GM10847 (cell line): Measurements from ENCODE around the gene TMEM88.
A peak's percentile ranks its signal among the peaks of the same experiment; 100 is the strongest.

Experiments used
- POLR2A ChIP-seq: IDR thresholded peaks from 2 replicates; pipeline ENCODE4 v1.6.1; 2011; ENCODE audit not compliant: insufficient read length; ENCODE audit errors: extremely low read depth

TMEM88 gene

DNA sequence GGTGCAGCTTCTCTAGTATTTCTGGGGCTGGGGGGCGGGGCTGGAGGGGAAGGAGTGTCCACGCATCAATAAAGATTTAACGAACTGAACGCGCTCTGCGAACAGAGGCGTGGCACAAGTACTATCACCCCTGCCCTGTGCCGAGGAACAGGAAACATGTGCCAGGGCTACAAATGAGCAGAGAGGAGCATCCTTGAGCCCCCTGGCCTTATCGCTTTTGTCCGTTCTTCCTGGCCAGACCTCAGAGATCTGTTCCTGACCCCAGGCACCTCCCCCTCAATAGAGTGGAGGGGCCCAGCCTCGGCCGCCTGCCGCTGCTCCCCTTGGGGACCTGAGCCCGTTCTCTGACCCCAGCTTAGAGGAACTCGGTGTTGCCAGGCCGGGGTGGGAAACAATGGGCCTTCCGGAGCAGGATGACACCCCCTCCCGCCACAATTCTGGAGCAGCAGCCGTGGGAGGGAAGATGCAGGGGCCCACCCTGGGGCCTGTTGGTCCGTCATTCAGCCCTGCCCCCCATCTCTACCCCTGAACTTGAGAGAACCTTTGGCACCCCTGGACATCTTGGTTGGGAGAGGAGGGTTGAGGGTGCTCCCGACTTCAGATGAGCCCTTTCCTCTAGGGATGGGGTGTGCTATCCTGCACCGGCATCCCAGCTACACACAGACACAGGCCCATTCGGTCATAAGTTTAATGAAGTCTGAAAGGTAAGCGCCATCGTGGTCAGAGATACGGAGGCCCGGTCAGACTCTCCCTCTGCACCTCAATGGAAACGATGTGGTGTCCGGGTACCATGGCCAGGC lies 1.3 kb downstream of the TMEM88 start:
- no peak for TF ChIP-seq POLR2A

GRCh38 chr17:7856811-7857712 lies 2.2 kb downstream of the TMEM88 start, which contains the start of gene NAA38:
NAA38 (minus strand) TSS chr17:7857559; CDS start chr17:7857463, 96 bp downstream.
- TF ChIP-seq POLR2A = peak; percentile 29

GRCh38 chr17:7857713-7858521 lies 3.1 kb downstream of the TMEM88 start, which contains the start of gene CYB5D1:
CYB5D1 (plus strand) TSS chr17:7858003; CDS start chr17:7858135, 132 bp downstream.
- TF ChIP-seq POLR2A = no peak

DNA sequence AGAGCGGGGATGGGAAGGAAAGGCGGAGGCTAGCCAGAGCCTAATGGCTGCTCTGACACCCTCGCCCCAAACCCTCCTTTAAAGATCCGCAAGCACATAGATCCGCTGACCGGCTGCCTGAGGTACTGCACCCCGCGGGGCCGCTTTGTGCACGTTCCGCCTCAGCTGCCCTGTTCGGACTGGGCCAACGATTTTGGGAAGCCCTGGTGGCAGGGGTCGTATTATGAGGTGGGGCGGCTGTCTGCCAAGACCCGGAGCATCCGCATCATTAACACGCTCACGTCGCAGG lies 3.6 kb downstream of the TMEM88 start:
- no peak for TF ChIP-seq POLR2A

DNA sequence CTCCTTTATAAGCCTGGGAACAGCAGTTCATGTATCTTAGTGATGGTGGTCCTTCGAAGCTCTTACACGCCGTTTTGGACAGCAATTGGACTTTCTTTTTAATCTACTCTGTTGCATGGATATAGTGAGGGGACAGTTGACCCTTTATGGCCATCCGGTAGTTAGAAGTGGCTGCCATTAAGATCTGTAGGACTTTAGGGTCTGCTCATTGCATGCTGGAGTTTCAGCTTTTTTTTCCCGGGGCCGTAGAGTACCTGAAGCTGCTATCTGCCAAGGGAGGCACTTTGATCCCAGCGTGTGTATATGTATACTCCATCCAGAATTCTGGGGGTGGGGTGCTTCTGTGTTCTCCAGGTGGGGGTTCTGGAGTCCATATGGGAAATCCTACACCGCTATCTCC lies 4.2 kb downstream of the TMEM88 start:
- no peak for TF ChIP-seq POLR2A

- no peak for TF ChIP-seq POLR2A
Measured at GRCh38 chr17:7862692-7863437, 8.0 kb downstream of the TMEM88 start.

GRCh38 chr17:7864995-7865650 lies 10.3 kb downstream of the TMEM88 start:
- no peak for TF ChIP-seq POLR2A

GRCh38 chr17:7867881-7868329 lies 13.0 kb downstream of the TMEM88 start:
- no peak for TF ChIP-seq POLR2A

DNA sequence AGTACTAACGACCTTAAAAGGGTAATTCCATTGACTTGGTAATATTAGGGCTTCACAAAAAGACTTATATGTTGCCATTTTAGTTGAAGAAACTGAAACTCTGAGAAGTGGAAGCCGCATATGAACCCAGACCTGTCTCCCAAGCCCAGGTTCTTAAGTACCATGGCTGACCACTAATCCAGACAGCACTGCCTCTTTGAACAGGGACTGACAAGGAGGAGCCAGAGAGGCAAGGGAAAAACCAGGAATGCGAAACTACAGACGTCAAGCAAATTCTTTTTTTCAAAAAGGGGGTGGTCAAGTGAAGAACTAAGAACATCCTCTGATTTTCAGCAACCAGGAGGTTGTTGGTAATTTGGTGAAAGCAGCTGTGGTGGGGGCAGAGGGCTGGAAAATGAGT lies 18.2 kb downstream of the TMEM88 start:
- no peak for TF ChIP-seq POLR2A

DNA sequence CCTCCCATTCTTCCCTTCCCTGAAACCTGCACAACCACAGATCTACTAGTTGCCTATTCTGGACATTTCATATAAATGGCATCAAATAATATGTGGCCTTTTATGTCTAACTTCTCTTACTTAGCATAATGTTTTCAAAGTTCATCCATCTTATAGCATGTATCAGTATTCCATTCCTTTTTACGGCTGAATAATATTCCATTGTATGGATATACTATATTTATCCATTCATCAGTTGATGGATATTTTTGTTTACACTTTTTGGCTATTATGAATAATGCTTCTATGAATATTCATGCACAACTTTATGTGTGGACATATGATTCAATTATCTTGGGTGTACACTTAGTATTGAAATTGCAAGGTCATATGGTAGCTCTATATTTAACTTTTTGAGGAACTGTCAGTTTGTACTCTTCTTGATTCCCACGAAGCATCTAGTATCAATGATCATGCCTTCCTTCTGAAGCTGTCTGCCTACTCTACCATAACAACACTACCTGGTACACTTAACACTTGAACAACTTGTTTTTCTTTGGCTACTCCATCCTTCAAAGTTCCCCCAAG lies 21.0 kb downstream of the TMEM88 start:
- no peak for TF ChIP-seq POLR2A

GRCh38 chr17:7878234-7878633 lies 23.4 kb downstream of the TMEM88 start:
- no peak for TF ChIP-seq POLR2A

DNA sequence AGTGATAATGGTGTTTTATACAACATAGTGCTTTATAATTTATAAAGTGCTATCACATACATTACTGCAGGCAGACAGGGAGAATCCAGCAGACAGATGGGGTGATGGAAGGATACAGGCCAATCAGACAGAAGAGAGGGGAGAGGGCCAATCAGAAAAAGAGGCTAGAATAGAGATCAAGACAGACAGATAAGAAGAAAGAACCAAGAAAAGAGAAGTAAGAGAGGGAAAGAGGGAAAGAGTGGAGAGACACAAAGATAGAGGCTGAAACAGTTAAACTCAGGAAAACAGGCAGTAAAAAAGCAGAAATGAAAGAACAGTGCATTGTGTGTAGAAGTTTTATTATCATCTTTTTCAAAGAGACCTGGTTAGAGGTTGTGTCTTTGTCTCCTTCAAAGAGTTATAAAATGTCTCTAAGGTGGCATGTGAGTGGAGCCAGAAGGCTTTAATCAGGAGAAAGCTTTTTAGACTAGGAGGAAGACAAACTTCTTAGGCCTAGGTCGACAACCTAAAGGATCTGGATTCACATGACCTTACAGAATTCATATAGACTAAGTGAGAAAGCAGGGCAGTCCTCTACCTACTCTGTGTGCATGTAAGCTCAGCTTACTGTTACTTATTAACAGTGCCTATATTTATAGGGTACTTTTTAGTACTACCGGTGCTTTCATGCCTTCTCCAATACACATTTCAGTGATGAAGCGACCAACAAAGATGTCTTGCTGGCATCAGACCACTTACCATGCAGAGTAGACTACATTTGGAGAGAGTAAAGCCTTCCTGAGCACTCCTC lies 25.4 kb downstream of the TMEM88 start:
- TF ChIP-seq POLR2A = no peak
